Sigmoid colon (tissue), 4 donors: ENCODE results near the gene CCDC102A.

ENCODE experiments used
- EP300 ChIP-seq, 4 donors: sonication (generic); formaldehyde crosslinking; IDR thresholded peaks; one replicate each; pipeline ENCODE4 v1.6.1; 2017; ENCODE audit warnings: antibody characterized with exemption in 4 of 4
- POLR2A ChIP-seq, 2 donors: fragments of 450-650 bp; IDR thresholded peaks; one replicate each; pipeline ENCODE4 v1.6.1; 2016; ENCODE audit warnings: antibody characterized with exemption in 2 of 2, mild to moderate bottlenecking in 2 of 2, moderate library complexity in 2 of 2
- POLR2AphosphoS5 ChIP-seq, 4 donors: sonication (generic); formaldehyde crosslinking; IDR thresholded peaks; one replicate each; pipeline ENCODE4 v1.6.1; 2017; ENCODE audit warnings: antibody characterized with exemption in 4 of 4
- TF ChIP-seq, protein P1 (sequence below), 4 experiments: fragments of 450-650 bp in 3 of 4; fragments of 200-600 bp in 1 of 4; IDR thresholded peaks; one replicate each; pipeline ENCODE4 v1.5.1; 2016 to 2019; ENCODE audit warnings: antibody characterized with exemption in 4 of 4, mild to moderate bottlenecking in 3 of 4, moderate library complexity in 2 of 4

DNA sequence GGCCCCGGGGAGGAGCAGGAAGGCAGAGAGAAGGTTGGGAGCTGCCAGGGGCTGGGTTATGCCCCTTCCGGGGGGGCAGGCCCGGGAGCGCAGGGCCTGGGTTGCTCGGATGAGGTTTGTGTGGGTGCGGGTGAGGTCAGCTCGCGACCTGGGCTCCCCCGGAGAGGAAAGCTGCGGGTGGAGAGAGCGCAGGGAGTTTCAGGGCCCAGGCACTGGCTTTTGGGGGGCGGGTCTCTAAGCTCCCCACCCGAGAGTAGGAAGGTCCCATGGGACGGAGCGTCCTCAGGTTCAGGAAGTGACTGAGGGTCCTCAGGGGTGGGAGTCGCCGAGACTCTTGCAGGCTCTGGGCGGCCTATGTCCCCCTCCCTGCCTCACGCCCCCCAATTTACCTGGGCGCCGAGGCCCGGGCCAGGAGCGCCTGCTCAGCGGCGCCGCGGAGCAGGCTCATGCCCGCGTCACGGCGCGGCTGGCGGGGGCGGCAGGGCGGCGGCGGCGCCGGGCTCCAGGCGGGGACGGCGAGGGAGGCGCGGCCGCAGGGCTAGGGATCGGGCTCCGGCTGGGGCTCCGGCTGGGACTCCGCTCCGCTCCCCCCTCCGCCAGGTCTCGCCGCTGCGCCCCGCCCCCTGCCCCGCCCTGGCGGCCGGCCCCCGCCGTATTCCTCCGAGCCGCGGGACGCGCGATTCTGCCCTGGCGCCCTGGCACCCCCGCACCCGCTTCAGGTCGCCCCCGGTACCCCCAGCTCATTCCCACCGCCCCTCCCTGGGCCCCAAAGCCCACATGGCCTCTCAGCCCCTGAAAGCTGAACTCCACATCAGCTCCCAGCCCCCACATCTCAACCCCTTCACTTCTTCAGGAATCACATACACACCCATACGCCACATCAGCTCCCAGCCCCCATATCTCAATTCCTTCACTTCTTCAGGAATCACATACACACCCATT is 50.2 kb downstream of the CCDC102A start, which contains the start of gene DOK4:
- TF ChIP-seq, protein P1, sequence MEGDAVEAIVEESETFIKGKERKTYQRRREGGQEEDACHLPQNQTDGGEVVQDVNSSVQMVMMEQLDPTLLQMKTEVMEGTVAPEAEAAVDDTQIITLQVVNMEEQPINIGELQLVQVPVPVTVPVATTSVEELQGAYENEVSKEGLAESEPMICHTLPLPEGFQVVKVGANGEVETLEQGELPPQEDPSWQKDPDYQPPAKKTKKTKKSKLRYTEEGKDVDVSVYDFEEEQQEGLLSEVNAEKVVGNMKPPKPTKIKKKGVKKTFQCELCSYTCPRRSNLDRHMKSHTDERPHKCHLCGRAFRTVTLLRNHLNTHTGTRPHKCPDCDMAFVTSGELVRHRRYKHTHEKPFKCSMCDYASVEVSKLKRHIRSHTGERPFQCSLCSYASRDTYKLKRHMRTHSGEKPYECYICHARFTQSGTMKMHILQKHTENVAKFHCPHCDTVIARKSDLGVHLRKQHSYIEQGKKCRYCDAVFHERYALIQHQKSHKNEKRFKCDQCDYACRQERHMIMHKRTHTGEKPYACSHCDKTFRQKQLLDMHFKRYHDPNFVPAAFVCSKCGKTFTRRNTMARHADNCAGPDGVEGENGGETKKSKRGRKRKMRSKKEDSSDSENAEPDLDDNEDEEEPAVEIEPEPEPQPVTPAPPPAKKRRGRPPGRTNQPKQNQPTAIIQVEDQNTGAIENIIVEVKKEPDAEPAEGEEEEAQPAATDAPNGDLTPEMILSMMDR (IDR thresholded peaks at IDR 0.05) = no peak
- TF ChIP-seq EP300 (IDR thresholded peaks at IDR 0.05) (no peak), POLR2A (IDR thresholded peaks at IDR 0.05) (no peak), POLR2AphosphoS5 (IDR thresholded peaks at IDR 0.05) (no peak)
